Sigmoid colon (tissue), 4 donors: Measurements from ENCODE around the gene SBF2.

ENCODE experiments used
- CTCF ChIP-seq, 4 experiments: fragments of 450-650 bp in 3 of 4; fragments of 200-600 bp in 1 of 4; IDR thresholded peaks; one replicate each; pipeline ENCODE4 v1.5.1; 2016 to 2019; ENCODE audit warnings: antibody characterized with exemption in 4 of 4, mild to moderate bottlenecking in 3 of 4, moderate library complexity in 2 of 4
- EP300 ChIP-seq, 4 donors: sonication (generic); formaldehyde crosslinking; IDR thresholded peaks; one replicate each; pipeline ENCODE4 v1.6.1; 2017; ENCODE audit warnings: antibody characterized with exemption in 4 of 4
- POLR2A ChIP-seq, 2 donors: fragments of 450-650 bp; IDR thresholded peaks; one replicate each; pipeline ENCODE4 v1.6.1; 2016; ENCODE audit warnings: antibody characterized with exemption in 2 of 2, mild to moderate bottlenecking in 2 of 2, moderate library complexity in 2 of 2

- TF ChIP-seq CTCF (IDR thresholded peaks at IDR 0.05) (no peak), EP300 (IDR thresholded peaks at IDR 0.05) (no peak), POLR2A (IDR thresholded peaks at IDR 0.05) (no peak)
Observed at GRCh38 chr11:10267821-10268220, 26.2 kb downstream of the SBF2 start.
